GM12878 (cell line): ENCODE data around the gene ABI3. TPM values are rescaled to one million over a fixed set of nuclear protein-coding genes. Genes with fewer than 3 reads are reported as not detected.

Experiments
- ATAC-seq: fragments of 200-7000 bp; cut with Tn5 transposase; 3 replicates; pipeline ENCODE4 v1.9.1; 2020; ENCODE audit warnings: mild to moderate bottlenecking, moderate library complexity
- BruUV-seq: library from RNA; stranded (reverse); fragments of 400-500 nt; replicated peaks from 2 replicates; lab custom pipeline; 2021; lab: Mats Ljungman, UMichigan
- CTCF ChIA-PET: fragments of 300-600 bp; sonication (Branson Sonifier 250); formaldehyde crosslinking; extraction: SDS; loops from one replicate; lab custom pipeline; 2021; ENCODE audit warnings: inconsistent platforms; lab: Yijun Ruan, JAX
- POLR2A ChIA-PET: fragments of 350-600 bp; formaldehyde crosslinking; extraction: SDS; loops from one replicate; lab custom pipeline; 2021; ENCODE audit warnings: inconsistent platforms; lab: Charles Lee
- RAD21 ChIA-PET: fragments of 300-600 bp; sonication (Branson Sonifier 250); formaldehyde crosslinking; loops from one replicate; lab custom pipeline; 2023; ENCODE audit warnings: antibody characterized with exemption; ENCODE audit not compliant: unreplicated experiment; lab: Charles Lee
- SMC1A ChIA-PET: fragments of 300-600 bp; sonication (Branson Sonifier 250); formaldehyde crosslinking; loops from one replicate; lab custom pipeline; 2023; ENCODE audit not compliant: unreplicated experiment, uncharacterized antibody; lab: Charles Lee
- DNase-seq: peaks from one replicate; pipeline ENCODE4 v3.0.0-alpha.2; 2011; ENCODE audit warnings: low read depth, low spot score
- FAIRE-seq: peaks from 3 replicates; lab custom pipeline; 2011; peaks lifted over from hg19 to GRCh38; lab: Jason Lieb, UNC
- H2AFZ ChIP-seq: 2 replicates; pipeline ENCODE4 v1.6.0; 2011; ENCODE audit warnings: low read depth, low read length, control low read depth; ENCODE audit not compliant: control insufficient read depth
- H3K27ac ChIP-seq: 2 replicates; pipeline ENCODE4 v1.5.1; 2011; ENCODE audit warnings: control low read depth; ENCODE audit not compliant: control insufficient read depth, insufficient read depth
- H3K27me3 ChIP-seq, 2 experiments: replicated peaks in 1 of 2; 2 replicates each; pipeline versions ENCODE4 v1.6.0 to v1.6.1; 2011; ENCODE audit warnings: low read length in 1 of 2; ENCODE audit not compliant: control insufficient read depth in 2 of 2, insufficient read depth in 2 of 2
- H3K36me3 ChIP-seq, 2 experiments: 2 replicates each; pipeline ENCODE4 v1.5.1; 2011; ENCODE audit warnings: low read length in 1 of 2; ENCODE audit not compliant: control insufficient read depth in 2 of 2, insufficient read depth in 2 of 2
- H3K4me1 ChIP-seq: 2 replicates; pipeline ENCODE4 v1.6.1; 2011; ENCODE audit warnings: mild to moderate bottlenecking, low read length, moderate library complexity, mixed read lengths; ENCODE audit not compliant: control insufficient read depth, insufficient read depth
- H3K4me2 ChIP-seq: 2 replicates; pipeline ENCODE4 v1.6.0; 2011; ENCODE audit warnings: control low read depth; ENCODE audit not compliant: control insufficient read depth, insufficient read depth
- H3K4me3 ChIP-seq: fragments of 200-600 bp; sonication (generic); 2 replicates; pipeline ENCODE4 v1.5.1; 2016
- H3K79me2 ChIP-seq: 2 replicates; pipeline ENCODE4 v1.6.0; 2011; ENCODE audit warnings: low read length; ENCODE audit not compliant: control insufficient read depth, insufficient read depth
- H3K9ac ChIP-seq: 2 replicates; pipeline ENCODE4 v1.8.0; 2011; ENCODE audit warnings: low read length, control low read depth, mixed read lengths; ENCODE audit not compliant: control insufficient read depth, insufficient read depth
- H3K9me3 ChIP-seq: replicated peaks from 3 replicates; pipeline ENCODE4 v1.5.1; 2011; ENCODE audit warnings: mild to moderate bottlenecking, low read length; ENCODE audit not compliant: control insufficient read depth, insufficient read depth
- H4K20me1 ChIP-seq: 2 replicates; pipeline ENCODE4 v1.6.0; 2011; ENCODE audit not compliant: control insufficient read depth, insufficient read depth
- BCL3 ChIP-seq: IDR thresholded peaks from 2 replicates; pipeline ENCODE4 v1.6.1; 2011; ENCODE audit warnings: borderline replicate concordance, low read depth, mild to moderate bottlenecking, moderate library complexity, low read length; ENCODE audit not compliant: insufficient read depth, poor library complexity, severe bottlenecking
- CEBPB ChIP-seq, 2 experiments: fragments of 150-350 bp in 1 of 2; IDR thresholded peaks; 2 replicates each; pipeline ENCODE4 v1.6.1; 2012 to 2014; ENCODE audit warnings: low read depth in 2 of 2, low read length in 2 of 2, borderline replicate concordance in 1 of 2, inconsistent platforms in 1 of 2
- CUX1 ChIP-seq: IDR thresholded peaks from 2 replicates; pipeline ENCODE4 v1.6.1; 2012; ENCODE audit warnings: improper control_type of control experiment, low read depth, low read length; ENCODE audit not compliant: insufficient replicate concordance
- HDGF ChIP-seq: fragments of 450-650 bp; IDR thresholded peaks from 2 replicates; pipeline ENCODE4 v1.6.1; 2016; ENCODE audit warnings: antibody characterized with exemption
- IKZF1 ChIP-seq: fragments of 450-650 bp; conservative IDR thresholded peaks from 2 replicates; pipeline ENCODE4 v1.6.1; 2017; ENCODE audit warnings: antibody characterized with exemption, mild to moderate bottlenecking
- LARP7 ChIP-seq: fragments of 450-650 bp; IDR thresholded peaks from 2 replicates; pipeline ENCODE4 v1.6.1; 2017; ENCODE audit warnings: mild to moderate bottlenecking
- NFIC ChIP-seq: IDR thresholded peaks from 2 replicates; pipeline ENCODE4 v1.6.1; 2012; ENCODE audit warnings: low read depth, mild to moderate bottlenecking, inconsistent platforms, low read length, moderate library complexity
- PML ChIP-seq: IDR thresholded peaks from 2 replicates; pipeline ENCODE4 v1.6.1; 2012; ENCODE audit warnings: low read length, inconsistent platforms
- SRF ChIP-seq, 2 experiments: IDR thresholded peaks; 2 replicates each; pipeline ENCODE4 v1.6.1; 2011; ENCODE audit warnings: low read depth in 2 of 2, low read length in 2 of 2, mild to moderate bottlenecking in 1 of 2, moderate library complexity in 1 of 2
- TBL1XR1 ChIP-seq: IDR thresholded peaks from 2 replicates; pipeline ENCODE4 v1.6.1; 2012; ENCODE audit warnings: low read depth, low read length, improper control_type of control experiment
- TCF7 ChIP-seq: IDR thresholded peaks from 2 replicates; pipeline ENCODE4 v1.6.1; 2014; ENCODE audit warnings: antibody characterized with exemption, borderline replicate concordance
- WGBS: methylation state at CpG from one replicate; pipeline ENCODE4 v1.1.6; 2016; ENCODE audit warnings: low lambda C conversion rate; ENCODE audit not compliant: insufficient replicate concordance, insufficient coverage; ENCODE audit errors: missing lambda C conversion rate; 5-methylcytosine and 5-hydroxymethylcytosine counted together
- in situ Hi-C: fragments of 300-500 bp; cut with MboI; formaldehyde crosslinking; loops from 9 replicates; pipeline ENCODE4 v1.14.3; 2018; ENCODE audit warnings: mixed read lengths
- intact Hi-C: fragments of 100-400 bp; cut with micrococcal nuclease; formaldehyde crosslinking; loops from one replicate; pipeline ENCODE4 v1.14.2; 2022; ENCODE audit not compliant: unreplicated experiment
- polyA plus RNA-seq, 11 experiments: library from polyadenylated mRNA; depleted of rRNA in 4 of 11; unstranded in 6 of 11; stranded (reverse) in 5 of 11; fragments of >200 nt; fragmentation: Nextera tagmentation in 4 of 11; fragmentation: Illumina TruSeq in 1 of 11; extraction: Ambion mirVana in 4 of 11; extraction: Trizol in 1 of 11; gene quantifications; 1 replicate in 1 of 11; 2 replicates in 10 of 11; pipeline versions ENCODE4 v1.2.1 to v1.2.3, GENCODE V29; 2011 to 2016; ENCODE audit warnings: inconsistent platforms in 2 of 11, missing spikeins in 2 of 11, low read depth in 1 of 11
- total RNA-seq, 4 experiments: library from RNA; depleted of rRNA in 3 of 4; stranded (reverse); fragments of >200 nt in 3 of 4; fragmentation: Illumina TruSeq in 1 of 4; extraction: Trizol in 1 of 4; gene quantifications; 2 replicates each; pipeline versions ENCODE4 v1.2.1 to v1.2.3, GENCODE V29; 2013 to 2021
- TF ChIP-seq, protein P1 (sequence below): fragments of 450-650 bp; IDR thresholded peaks from 2 replicates; pipeline ENCODE4 v1.6.1; 2016; ENCODE audit warnings: mild to moderate bottlenecking
- TF ChIP-seq, protein P2 (sequence below): fragments of 450-650 bp; IDR thresholded peaks from 2 replicates; pipeline ENCODE4 v1.6.1; 2017; ENCODE audit warnings: borderline replicate concordance

Gene ABI3
- total and polyA plus RNA-seq, 10 of the 15 experiments (the other 5 are each of a cell fraction or from before 2014, with no cell fraction given): 13.4 to 109 (median 51.1) TPM

DNA sequence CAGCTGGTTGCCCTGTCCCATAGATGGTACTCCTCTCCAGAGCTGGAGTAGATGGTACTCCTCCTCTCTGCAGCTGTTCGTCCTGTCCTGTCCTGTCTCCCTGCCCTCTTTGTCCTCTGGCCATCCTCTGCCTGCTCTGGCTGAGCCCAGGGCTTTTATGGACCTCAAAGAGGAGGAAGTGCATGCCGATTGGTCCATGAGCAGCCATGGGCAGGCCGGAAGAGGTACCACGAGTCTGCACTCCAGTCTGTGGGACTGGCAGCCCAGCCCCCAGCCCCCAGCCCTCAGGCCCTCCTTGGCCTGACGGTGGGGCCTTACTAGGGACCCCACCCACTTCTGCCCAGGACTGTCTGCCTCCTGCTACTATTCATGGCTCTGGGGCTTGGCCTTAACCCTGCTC, 27.2 kb upstream of the ABI3 start:
- no peak for ATAC-seq
- ChIA-PET SMC1A (interaction anchor here (1.1 to 6.4 kb wide), 5 partner anchors 9 to 108 kb away, joined by 3 to 118 read pairs (median 3); partner anchors contain the start of gene PHOSPHO1), POLR2A (interaction anchor here (1.4 kb wide), 1 partner anchor 35 kb away, joined by 4 read pairs; no protein-coding TSS in a partner anchor), RAD21 (interaction anchor here (4.8 to 5.9 kb wide), 2 partner anchors 30 to 43 kb away, joined by 27 to 72 read pairs; no protein-coding TSS in a partner anchor), CTCF (interaction anchor here (1.4 to 7.4 kb wide), 3 partner anchors 31 to 107 kb away, joined by 5 to 178 read pairs (median 45); partner anchors contain the start of gene PHOSPHO1)
- Histone ChIP-seq H3K79me2 (no peaks in the 10 kb centered on the region), H3K36me3 (no peaks in the 10 kb centered on the region), H4K20me1 (no peaks in the 10 kb centered on the region), H3K4me3 (no peak overlapping the region), H3K9ac (no peak overlapping the region), H3K9me3 (peaks cover 22% of the 10 kb centered on the region; the same call in 2 of the 3 replicates), H3K27ac (no peak overlapping the region), H3K27me3 (no peaks in the 10 kb centered on the region), H3K4me2 (no peak overlapping the region), H3K4me1 (no peaks in the 10 kb centered on the region), H2AFZ (no peak overlapping the region)
- no peak for FAIRE-seq
- intact Hi-C loops: no loop called here
- no peak for DNase-seq
- BruUV-seq: no TSS peak
- 40% methylated on average over 5 of the region's 5 CpGs for WGBS
- in situ Hi-C loops: no loop called here
- no peak for TF ChIP-seq NFIC
- TF ChIP-seq HDGF: no peak
- no peak for TF ChIP-seq SRF (IDR thresholded peaks at IDR 0.05; ENCODE audit: low read depth in 2 of 2, low read length in 2 of 2)
- TF ChIP-seq TBL1XR1: no peak
- TF ChIP-seq LARP7: no peak
- TF ChIP-seq BCL3: no peak
- no peak for TF ChIP-seq TCF7
- no peak for TF ChIP-seq IKZF1
- TF ChIP-seq, protein P1, sequence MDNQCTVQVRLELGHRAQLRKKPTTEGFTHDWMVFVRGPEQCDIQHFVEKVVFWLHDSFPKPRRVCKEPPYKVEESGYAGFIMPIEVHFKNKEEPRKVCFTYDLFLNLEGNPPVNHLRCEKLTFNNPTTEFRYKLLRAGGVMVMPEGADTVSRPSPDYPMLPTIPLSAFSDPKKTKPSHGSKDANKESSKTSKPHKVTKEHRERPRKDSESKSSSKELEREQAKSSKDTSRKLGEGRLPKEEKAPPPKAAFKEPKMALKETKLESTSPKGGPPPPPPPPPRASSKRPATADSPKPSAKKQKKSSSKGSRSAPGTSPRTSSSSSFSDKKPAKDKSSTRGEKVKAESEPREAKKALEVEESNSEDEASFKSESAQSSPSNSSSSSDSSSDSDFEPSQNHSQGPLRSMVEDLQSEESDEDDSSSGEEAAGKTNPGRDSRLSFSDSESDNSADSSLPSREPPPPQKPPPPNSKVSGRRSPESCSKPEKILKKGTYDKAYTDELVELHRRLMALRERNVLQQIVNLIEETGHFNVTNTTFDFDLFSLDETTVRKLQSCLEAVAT: no peak
- no peak for TF ChIP-seq CEBPB (IDR thresholded peaks at IDR 0.05; ENCODE audit: borderline replicate concordance in 1 of 2, low read depth in 2 of 2, low read length in 2 of 2)
- no peak for TF ChIP-seq PML
- TF ChIP-seq CUX1: no peak
- TF ChIP-seq, protein P2, sequence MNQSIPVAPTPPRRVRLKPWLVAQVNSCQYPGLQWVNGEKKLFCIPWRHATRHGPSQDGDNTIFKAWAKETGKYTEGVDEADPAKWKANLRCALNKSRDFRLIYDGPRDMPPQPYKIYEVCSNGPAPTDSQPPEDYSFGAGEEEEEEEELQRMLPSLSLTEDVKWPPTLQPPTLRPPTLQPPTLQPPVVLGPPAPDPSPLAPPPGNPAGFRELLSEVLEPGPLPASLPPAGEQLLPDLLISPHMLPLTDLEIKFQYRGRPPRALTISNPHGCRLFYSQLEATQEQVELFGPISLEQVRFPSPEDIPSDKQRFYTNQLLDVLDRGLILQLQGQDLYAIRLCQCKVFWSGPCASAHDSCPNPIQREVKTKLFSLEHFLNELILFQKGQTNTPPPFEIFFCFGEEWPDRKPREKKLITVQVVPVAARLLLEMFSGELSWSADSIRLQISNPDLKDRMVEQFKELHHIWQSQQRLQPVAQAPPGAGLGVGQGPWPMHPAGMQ: no peak
